HG03060 (cell line): ENCODE data around the gene KCNQ1.

Experiments used
- ATAC-seq: cut with Tn5 transposase; IDR thresholded peaks from one replicate; pipeline ENCODE4 v1.9.1; 2021; ENCODE audit warnings: low read depth, moderate number of reproducible peaks; ENCODE audit not compliant: unreplicated experiment

KCNQ1 gene

GRCh38 chr11:2736577-2737225, 291.9 kb downstream of the KCNQ1 start:
- no peak for ATAC-seq

- no peak for ATAC-seq
These were observed 292.4 kb downstream of the KCNQ1 start for GRCh38 chr11:2737226-2737590.

GRCh38 chr11:2737866-2738265, 293.1 kb downstream of the KCNQ1 start:
- no peak for ATAC-seq

- no peak for ATAC-seq
These were observed 294.0 kb downstream of the KCNQ1 start for GRCh38 chr11:2738551-2739431.

GRCh38 chr11:2739531-2740274, 294.9 kb downstream of the KCNQ1 start:
- ATAC-seq, result no peak

GRCh38 chr11:2740275-2740940, 295.6 kb downstream of the KCNQ1 start:
- ATAC-seq, result no peak

GRCh38 chr11:2741006-2741376, 296.2 kb downstream of the KCNQ1 start:
- ATAC-seq, result no peak

GRCh38 chr11:2741377-2742131, 296.7 kb downstream of the KCNQ1 start:
- no peak for ATAC-seq

- no peak for ATAC-seq
These were observed 297.4 kb downstream of the KCNQ1 start for GRCh38 chr11:2742201-2742600.

GRCh38 chr11:2742611-2743426, 298.0 kb downstream of the KCNQ1 start:
- ATAC-seq, result no peak

- no peak for ATAC-seq
These were observed 298.8 kb downstream of the KCNQ1 start for GRCh38 chr11:2743427-2744110.

GRCh38 chr11:2744166-2744565, 299.4 kb downstream of the KCNQ1 start:
- no peak for ATAC-seq

GRCh38 chr11:2745511-2745910, 300.7 kb downstream of the KCNQ1 start:
- ATAC-seq, result no peak

- no peak for ATAC-seq
These were observed 301.8 kb downstream of the KCNQ1 start for GRCh38 chr11:2746401-2747247.

GRCh38 chr11:2747248-2748027, 302.6 kb downstream of the KCNQ1 start:
- ATAC-seq, result no peak

GRCh38 chr11:2748061-2748813, 303.4 kb downstream of the KCNQ1 start:
- ATAC-seq, result no peak
